HG03097 (cell line): ENCODE data around the gene LILRA6.

Source experiments
- ATAC-seq: cut with Tn5 transposase; IDR thresholded peaks from one replicate; pipeline ENCODE4 v1.9.1; 2021; ENCODE audit not compliant: unreplicated experiment, low FRiP score

Gene LILRA6

DNA sequence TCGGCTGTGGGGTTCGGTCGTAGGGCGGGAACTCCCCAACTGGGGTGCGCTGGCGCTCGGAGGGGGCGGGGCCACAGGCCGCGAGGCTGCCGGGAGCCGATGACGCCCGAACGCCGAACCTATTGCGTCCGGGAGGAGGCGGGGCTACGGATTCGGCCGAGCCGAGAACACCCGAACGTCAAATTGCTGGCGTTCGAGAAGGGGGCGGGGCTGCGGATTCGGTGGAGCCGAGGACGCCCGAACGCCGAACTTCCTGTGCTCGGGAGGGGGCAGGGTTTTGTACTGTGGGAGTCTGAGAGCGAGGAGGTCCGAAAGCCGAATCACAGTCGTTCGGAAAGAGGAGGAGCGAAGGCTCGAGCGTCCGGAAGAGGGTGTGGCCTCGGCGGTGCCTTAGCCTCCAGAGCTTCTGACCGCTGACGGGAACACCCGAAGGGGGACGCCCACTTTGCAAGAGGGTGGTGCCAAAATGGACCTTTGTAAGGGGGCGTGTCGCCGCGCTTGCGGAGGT is 52.0 kb downstream of the LILRA6 start:
- ATAC-seq, result peak; percentile 48

DNA sequence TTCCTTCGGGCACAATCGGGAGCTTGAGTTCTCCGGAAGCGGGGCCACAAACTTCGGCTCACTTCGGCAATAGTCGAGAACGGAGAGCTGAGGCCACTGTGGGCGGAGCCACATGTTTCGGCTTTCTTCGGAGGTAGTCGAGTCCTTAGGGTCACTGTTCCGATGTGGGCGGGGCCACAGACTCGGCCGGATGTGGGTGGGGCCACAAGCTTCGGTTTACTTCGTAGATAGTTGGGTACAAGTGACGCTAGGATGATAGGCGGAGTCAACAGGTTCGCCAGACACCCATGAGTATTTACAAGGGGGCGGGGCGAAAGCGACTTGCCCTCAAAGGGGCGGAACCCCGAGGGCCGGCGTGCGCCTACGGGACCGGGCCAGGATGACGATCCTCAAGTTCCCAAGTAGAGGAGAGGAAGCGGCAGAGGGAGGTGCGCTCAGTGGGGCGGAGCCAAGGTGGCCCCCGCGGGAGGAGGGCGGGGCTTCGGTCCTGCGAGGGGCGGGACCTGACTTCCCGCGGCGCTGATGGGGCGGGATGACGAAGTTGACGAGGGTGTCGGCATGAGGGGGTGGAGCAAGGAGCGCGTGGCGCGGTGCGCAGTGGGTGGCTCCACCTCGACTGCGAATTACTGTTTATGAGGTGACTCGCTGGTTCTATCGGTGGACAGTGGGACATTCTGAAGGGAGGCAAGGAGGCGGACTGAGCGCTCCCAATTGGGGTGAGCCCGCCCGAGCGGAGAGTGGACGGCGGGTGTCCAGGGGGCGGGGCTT is 52.7 kb downstream of the LILRA6 start:
- peak; percentile 47 for ATAC-seq

DNA sequence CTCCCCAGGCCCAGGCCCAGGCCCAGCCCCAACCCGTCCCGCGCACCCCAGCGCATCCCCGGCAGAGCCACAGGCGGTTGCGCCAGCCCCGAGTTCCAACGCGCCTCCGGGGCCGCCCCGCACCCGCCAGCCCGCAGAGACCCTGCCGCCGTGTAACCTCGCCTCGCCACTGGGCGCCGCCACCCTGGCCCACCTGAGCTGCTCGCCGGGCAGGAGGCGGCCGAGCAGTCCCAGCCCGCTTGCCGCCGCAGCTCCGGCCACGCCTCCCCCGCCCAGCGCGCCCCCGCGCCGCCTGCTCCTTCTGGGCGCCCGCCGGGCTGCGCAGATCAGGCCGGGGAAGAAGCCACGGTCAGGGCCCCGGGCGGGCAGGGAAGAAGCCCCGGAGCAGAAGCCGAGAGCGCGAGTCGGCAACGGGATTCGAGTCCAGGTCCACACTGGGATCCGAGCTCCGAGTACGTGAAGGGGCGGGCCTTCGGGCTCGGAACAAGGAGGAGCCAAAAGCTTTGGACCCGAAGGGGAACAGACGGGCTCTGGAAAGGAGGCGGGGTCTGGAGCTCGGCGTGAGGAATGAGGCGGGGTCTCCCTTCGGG is 53.4 kb downstream of the LILRA6 start, which contains the start of gene MBOAT7:
MBOAT7 (minus strand) TSS at position 436 of the 590 bp plus-strand sequence. CDS start 1,072 bp downstream, outside the sequence.
- peak; percentile 10 for ATAC-seq

DNA sequence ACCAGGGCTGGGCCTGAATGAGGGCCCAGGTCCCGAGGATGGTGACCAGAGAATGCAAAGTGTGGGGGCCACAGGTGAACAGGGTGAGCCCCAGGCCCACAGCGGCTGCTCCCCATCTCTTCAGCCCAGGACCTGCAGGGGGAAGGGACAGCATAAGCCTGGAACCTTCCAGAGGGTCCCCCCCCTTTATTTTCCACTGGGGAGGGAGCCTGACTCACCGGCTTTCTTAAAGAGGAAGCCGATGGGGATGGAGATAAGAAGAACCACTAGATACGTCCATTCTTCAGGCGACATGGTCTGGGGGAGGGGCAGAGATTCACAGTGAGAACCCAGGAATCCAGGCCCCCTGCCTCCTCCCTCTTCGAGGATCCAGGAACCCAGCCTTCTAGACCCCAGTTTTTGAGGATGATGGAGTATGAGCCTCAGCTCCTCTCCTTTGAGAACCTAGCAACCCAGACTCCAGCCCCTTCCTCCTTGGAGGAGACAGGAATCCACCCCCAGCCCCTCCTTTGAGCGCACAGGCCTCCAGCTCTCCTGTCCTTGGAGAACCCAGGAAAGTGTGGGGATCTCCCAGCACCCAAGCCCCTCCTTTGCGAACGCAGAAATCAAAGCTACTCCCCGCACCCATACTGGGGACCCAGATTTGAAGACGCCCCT is 54.2 kb downstream of the LILRA6 start:
- ATAC-seq, result no peak

DNA sequence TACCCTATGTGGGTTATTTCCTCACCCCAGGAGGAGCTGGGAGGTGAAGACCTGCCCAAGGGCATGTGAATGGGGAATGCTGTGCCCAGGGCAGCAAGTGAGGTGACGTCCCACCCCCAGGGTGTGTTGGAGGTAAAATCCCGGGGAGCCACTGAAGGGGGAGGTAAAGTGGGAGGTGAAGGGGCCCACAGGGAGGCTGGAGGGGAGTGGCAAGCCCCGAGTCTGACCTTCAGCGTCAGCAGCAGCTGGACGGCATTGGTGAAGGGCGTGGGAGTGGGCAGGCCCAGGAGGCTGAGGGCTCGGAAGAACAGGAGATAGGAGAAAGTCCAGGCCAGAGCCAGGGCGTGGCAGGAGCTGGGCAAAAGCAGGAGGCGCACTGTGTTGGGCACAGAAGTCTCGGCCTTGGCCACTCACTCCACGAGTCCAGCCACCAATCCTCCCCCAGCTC is 55.6 kb downstream of the LILRA6 start:
- no peak for ATAC-seq
